ENCODE measurements around the gene CCDC102A.
A peak's percentile ranks its signal among the peaks of the same experiment; 100 is the strongest.

The CCDC102A gene

DNA sequence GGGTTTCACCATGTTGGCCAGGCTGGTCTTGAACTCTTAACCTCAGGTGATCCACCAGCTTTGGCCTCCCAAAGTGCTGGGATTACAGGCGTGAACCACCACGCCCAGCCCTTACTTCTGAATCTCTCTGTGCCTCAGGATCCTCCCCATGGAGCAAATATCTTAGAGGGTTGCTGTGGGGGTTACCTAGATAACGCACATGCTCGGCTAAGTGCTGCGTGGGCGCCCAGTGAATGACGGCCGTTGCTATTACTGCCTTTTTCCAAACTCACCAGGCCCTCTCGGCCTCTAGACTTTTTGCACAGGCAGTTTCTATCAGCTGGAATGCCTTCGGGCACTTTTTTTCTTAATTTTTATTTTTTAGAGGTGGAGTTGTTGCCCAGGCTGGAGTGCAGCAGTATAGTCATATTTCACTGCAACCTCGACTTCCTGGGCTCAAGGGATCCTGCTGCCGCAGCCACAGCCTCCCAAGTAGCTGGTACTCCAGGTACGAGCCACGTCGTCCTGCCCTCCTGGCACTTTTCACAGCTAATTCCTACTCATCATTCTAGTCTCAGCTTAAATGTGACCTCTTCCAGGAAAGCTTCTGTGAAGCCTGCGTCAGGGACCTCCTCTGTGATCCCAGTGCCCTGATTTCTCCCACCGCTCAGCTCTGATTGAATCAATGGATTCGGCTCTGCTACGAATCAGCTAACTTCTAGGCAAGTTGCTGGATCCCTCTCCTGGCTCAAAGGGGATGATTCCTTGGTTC, 8.6 kb downstream of the CCDC102A start:
- DNase-seq (ENCODE audit: low read depth) = no peak
- TF ChIP-seq, protein P1, sequence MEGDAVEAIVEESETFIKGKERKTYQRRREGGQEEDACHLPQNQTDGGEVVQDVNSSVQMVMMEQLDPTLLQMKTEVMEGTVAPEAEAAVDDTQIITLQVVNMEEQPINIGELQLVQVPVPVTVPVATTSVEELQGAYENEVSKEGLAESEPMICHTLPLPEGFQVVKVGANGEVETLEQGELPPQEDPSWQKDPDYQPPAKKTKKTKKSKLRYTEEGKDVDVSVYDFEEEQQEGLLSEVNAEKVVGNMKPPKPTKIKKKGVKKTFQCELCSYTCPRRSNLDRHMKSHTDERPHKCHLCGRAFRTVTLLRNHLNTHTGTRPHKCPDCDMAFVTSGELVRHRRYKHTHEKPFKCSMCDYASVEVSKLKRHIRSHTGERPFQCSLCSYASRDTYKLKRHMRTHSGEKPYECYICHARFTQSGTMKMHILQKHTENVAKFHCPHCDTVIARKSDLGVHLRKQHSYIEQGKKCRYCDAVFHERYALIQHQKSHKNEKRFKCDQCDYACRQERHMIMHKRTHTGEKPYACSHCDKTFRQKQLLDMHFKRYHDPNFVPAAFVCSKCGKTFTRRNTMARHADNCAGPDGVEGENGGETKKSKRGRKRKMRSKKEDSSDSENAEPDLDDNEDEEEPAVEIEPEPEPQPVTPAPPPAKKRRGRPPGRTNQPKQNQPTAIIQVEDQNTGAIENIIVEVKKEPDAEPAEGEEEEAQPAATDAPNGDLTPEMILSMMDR (conservative IDR thresholded peaks at IDR 0.05; ENCODE audit: low read depth, low read length) = no peak
- no peak overlapping the region for H3K4me3 ChIP-seq (ENCODE audit: low read depth, low read length)

DNA sequence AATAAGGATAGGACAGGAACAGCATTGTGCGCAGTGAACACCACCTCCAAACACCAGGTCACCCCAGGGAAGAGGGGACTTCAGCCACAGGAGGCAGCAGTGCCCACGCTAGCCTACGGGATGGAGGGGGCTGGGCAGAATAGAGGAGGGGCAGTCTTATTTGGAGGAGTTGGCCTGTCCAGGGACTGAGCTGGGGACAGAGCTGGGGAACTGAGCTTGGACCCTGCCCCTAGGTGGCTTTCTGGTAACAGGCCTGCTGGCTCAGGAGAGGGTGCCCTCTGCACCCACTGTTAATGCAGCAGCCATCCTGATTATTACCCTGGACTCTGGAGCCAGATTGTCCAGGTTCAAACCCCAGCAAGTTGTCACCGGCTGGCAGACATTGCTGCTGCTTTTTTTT, 9.3 kb downstream of the CCDC102A start:
- TF ChIP-seq, protein P1 (conservative IDR thresholded peaks at IDR 0.05; ENCODE audit: low read depth, low read length) = no peak
- DNase-seq (ENCODE audit: low read depth) = no peak
- H3K4me3 ChIP-seq (ENCODE audit: low read depth, low read length) = no peak overlapping the region

DNA sequence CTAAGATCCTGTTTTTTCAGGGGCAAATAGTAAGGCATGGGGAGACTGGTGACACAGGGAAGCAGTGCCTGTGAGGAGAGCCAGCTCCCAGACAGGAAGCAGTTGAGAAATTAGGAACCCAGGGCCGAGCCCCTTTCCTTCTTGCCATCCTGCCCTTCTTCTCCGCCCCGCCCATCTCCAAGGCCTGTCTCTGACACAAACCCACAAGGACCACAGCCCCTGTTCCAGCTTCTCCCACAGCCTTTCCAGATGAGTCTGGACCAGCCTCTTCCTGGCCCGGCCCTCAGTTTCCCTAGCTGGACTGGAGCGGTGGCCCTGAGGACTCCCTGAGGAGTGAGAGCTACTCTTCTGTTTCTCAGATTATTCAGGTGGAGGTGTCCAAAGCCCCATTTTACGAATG, 9.9 kb downstream of the CCDC102A start:
- TF ChIP-seq, protein P1 (conservative IDR thresholded peaks at IDR 0.05; ENCODE audit: low read depth, low read length) = no peak
- no peak for DNase-seq (ENCODE audit: low read depth)
- no peak overlapping the region for H3K4me3 ChIP-seq (ENCODE audit: low read depth, low read length)

DNA sequence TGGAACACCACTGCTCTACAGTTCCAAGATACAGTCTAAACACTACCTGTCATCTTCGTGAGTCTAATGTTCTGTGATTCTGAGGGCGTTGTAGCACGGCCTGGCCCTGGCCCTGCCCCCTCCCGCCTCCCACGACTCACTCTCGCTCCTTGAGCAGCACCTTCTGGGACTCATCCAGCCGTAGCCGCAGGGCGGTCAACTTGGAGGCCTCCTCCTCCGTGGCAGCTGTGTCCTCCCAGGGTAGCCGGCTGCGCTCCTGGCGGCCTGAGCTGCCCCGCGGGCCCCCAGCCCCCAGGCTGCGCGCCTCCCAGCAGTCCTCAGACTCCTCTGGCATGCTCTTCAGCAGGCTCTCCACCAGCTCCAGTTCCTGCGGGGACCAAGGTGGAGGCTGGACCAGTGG, 10.6 kb downstream of the CCDC102A start:
- no peak for DNase-seq (ENCODE audit: low read depth)
- TF ChIP-seq, protein P1 (conservative IDR thresholded peaks at IDR 0.05; ENCODE audit: low read depth, low read length) = no peak
- H3K4me3 ChIP-seq (ENCODE audit: low read depth, low read length) = no peak overlapping the region

- DNase-seq (ENCODE audit: low read depth) = no peak
- no peak overlapping the region for H3K4me3 ChIP-seq (ENCODE audit: low read depth, low read length)
- TF ChIP-seq, protein P1 (conservative IDR thresholded peaks at IDR 0.05; ENCODE audit: low read depth, low read length) = no peak
Observed at GRCh38 chr16:57522960-57523359, 13.4 kb downstream of the CCDC102A start.

- TF ChIP-seq, protein P1 (conservative IDR thresholded peaks at IDR 0.05; ENCODE audit: low read depth, low read length) = peak; percentile 99
- H3K4me3 ChIP-seq (ENCODE audit: low read depth, low read length) = no peak overlapping the region
- peak; percentile 78 for DNase-seq (ENCODE audit: low read depth)
Observed at GRCh38 chr16:57519796-57520360, 16.5 kb downstream of the CCDC102A start.

DNA sequence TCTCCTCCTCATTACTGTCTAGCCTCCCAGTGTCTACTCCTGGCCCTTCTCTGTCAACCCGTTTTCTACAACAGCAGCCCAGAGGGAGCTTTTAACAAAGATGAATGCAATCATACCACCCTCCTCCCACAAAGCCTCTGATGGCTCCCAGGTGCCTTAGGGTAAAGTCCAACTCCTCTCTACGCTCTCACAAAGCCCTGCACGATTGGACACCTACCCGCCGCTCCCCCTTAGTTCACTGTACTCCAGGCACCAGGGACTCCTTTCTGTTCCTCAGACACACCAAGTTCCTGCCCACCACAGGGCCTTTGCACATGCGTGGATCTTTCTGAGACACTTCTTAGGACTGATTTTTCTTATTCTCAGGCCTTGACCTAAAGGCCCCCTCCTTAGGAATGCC, 17.4 kb downstream of the CCDC102A start:
- TF ChIP-seq, protein P1 (conservative IDR thresholded peaks at IDR 0.05; ENCODE audit: low read depth, low read length) = no peak
- no peak for DNase-seq (ENCODE audit: low read depth)
- H3K4me3 ChIP-seq (ENCODE audit: low read depth, low read length) = no peak overlapping the region

Measured in choroid plexus epithelial cell (primary cell).